ENCODE results near the gene SPAG5.

DNA sequence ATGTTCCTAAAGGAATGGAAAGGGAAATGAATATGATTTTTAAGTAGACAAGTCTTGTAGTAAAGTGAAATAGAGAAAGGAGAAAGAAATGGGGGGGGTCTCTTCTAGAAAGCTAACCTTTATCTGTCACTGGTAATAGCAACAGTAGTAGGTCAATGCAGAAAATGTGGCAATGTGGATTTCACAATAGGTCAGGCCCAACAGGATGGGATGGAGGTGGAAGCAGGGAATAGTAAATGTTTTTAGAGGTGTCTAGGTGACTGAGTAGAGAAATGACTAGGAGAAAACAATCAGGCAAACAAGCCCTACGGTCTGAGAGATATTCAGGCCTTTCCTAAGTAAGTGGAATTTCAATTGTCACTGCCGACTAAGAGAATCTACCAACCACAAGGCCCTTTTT is 21.2 kb upstream of the SPAG5 start:
- TF ChIP-seq, protein P1, sequence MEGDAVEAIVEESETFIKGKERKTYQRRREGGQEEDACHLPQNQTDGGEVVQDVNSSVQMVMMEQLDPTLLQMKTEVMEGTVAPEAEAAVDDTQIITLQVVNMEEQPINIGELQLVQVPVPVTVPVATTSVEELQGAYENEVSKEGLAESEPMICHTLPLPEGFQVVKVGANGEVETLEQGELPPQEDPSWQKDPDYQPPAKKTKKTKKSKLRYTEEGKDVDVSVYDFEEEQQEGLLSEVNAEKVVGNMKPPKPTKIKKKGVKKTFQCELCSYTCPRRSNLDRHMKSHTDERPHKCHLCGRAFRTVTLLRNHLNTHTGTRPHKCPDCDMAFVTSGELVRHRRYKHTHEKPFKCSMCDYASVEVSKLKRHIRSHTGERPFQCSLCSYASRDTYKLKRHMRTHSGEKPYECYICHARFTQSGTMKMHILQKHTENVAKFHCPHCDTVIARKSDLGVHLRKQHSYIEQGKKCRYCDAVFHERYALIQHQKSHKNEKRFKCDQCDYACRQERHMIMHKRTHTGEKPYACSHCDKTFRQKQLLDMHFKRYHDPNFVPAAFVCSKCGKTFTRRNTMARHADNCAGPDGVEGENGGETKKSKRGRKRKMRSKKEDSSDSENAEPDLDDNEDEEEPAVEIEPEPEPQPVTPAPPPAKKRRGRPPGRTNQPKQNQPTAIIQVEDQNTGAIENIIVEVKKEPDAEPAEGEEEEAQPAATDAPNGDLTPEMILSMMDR (IDR thresholded peaks at IDR 0.05; ENCODE audit: low read depth, low read length, poor library complexity, severe bottlenecking), result no peak
- no peak for TF ChIP-seq EZH2phosphoT487 (IDR thresholded peaks at IDR 0.05; ENCODE audit: borderline replicate concordance, low read length)

Data from DOHH2 (cell line).